Stomach (tissue), 9 donors: ENCODE data around the gene GSTA2. TPM values are rescaled to one million over a fixed set of nuclear protein-coding genes. Genes with fewer than 3 reads are reported as not detected.
"Not testable (repeated sequence)": the region's sequence is repeated elsewhere in the genome, so short reads cannot be mapped to it uniquely, and the experiment has no call there.

Experiments used
- DNase-seq, 2 donors: peaks; one replicate each; pipeline versions ENCODE4 v3.0.0 to v3.0.0-alpha.2; 2013 to 2019
- H3K27ac ChIP-seq, 5 donors: fragments of 200-600 bp in 4 of 5; sonication (generic) in 4 of 5; one replicate each; pipeline ENCODE4 v1.5.1; 2013 to 2019; ENCODE audit warnings: mild to moderate bottlenecking in 1 of 5, moderate library complexity in 1 of 5
- H3K27me3 ChIP-seq, 3 donors: fragments of 200-600 bp; sonication (generic); one replicate each; pipeline ENCODE4 v1.5.1; 2017 to 2019; ENCODE audit warnings: mixed run types in 1 of 3
- H3K36me3 ChIP-seq, 4 donors: fragments of 200-600 bp; sonication (generic); 1 replicate in 3 of 4; 2 replicates in 1 of 4; pipeline ENCODE4 v1.5.1; 2016 to 2019
- H3K4me1 ChIP-seq, 4 donors: fragments of 200-600 bp; sonication (generic); one replicate each; pipeline ENCODE4 v1.5.1; 2016 to 2019
- H3K4me3 ChIP-seq, 4 donors: fragments of 200-600 bp; sonication (generic) in 3 of 4; one replicate each; pipeline ENCODE4 v1.5.1; 2016 to 2019; ENCODE audit warnings: mild to moderate bottlenecking in 1 of 4
- H3K9me3 ChIP-seq, 4 donors: fragments of 200-600 bp; sonication (generic); one replicate each; pipeline ENCODE4 v1.5.1; 2016 to 2019
- CTCF ChIP-seq, 7 experiments: fragments of 450-650 bp in 4 of 7; fragments of 200-600 bp in 3 of 7; sonication (generic) in 3 of 7; IDR thresholded peaks; one replicate each; pipeline ENCODE4 v1.5.1; 2016 to 2019; ENCODE audit warnings: antibody characterized with exemption in 7 of 7, control low read depth in 2 of 7, mild to moderate bottlenecking in 1 of 7
- EP300 ChIP-seq: sonication (generic); formaldehyde crosslinking; IDR thresholded peaks from one replicate; pipeline ENCODE4 v1.6.1; 2017; ENCODE audit warnings: antibody characterized with exemption
- POLR2A ChIP-seq, 4 donors: fragments of 450-650 bp; IDR thresholded peaks; one replicate each; pipeline ENCODE4 v1.6.1; 2016; ENCODE audit warnings: antibody characterized with exemption in 4 of 4, control low read depth in 2 of 4, mild to moderate bottlenecking in 1 of 4, moderate library complexity in 1 of 4
- POLR2AphosphoS5 ChIP-seq, 3 donors: sonication (generic); formaldehyde crosslinking; IDR thresholded peaks; one replicate each; pipeline ENCODE4 v1.6.1; 2016; ENCODE audit warnings: antibody characterized with exemption in 3 of 3
- WGBS, 5 donors: extraction: QIAGEN DNeasy Blood & Tissue Kit in 3 of 5; methylation state at CpG; one replicate each; pipeline versions ENCODE4 v1.1.5 to v1.1.7; 2013 to 2018; 5-methylcytosine and 5-hydroxymethylcytosine counted together
- intact Hi-C: fragments of 100-400 bp; cut with DNase I; formaldehyde crosslinking; loops from one replicate; pipeline ENCODE4 v1.15.1; 2023; ENCODE audit warnings: low total_unique reads
- polyA plus RNA-seq, 3 donors: library from polyadenylated mRNA; stranded (reverse); fragments of 200-250 nt; gene quantifications; one replicate each; pipeline ENCODE4 v1.2.3, GENCODE V29; 2013
- total RNA-seq, 5 donors: library from RNA; depleted of rRNA; stranded (reverse); fragments of >200 nt; gene quantifications; one replicate each; pipeline versions ENCODE4 v1.1.0 to v1.2.3, GENCODE V29; 2014 to 2016
- donor health status: healthy with polysubstance abuse.
- donor health status: Bipolar disorder and iron deficiency.
- donor health status: healthy.

The GSTA2 gene
- total and polyA plus RNA-seq, 8 donors, result 0.89 to 9.8 (median 5.8) TPM; not detected in 2

DNA sequence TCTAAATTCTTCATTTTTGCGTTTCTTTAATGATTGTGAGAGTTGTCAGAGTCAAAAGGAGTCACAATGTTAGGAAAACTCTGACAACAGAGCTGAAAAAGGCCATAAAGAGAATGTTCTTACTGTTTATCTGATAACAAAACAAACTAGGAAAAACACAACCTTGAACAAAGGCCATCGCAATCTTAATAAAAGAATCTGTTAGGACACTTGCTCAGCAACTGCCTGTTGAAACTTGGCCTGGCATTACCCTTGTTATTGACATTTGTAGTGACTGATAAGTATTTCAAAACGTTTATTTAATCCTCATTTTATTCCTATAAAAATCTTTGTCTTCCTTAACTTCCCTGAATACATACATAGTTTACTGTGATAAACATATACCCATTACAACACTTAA lies 24.6 kb upstream of the GSTA2 start:
- H3K27me3 ChIP-seq, result no peaks in the 10 kb centered on the region
- H3K27ac ChIP-seq, result peak overlapping the region in 2 of 5 donors; percentile 17 to 38
- H3K4me1 ChIP-seq, result peaks cover 0 to 9% (median 5%) of the 10 kb centered on the region in 4 donors
- WGBS, 5 donors, result 20 to 35% (median 23%) methylated on average over 3 of the region's 3 CpGs
- H3K9me3 ChIP-seq, result peaks cover 0 to 11% (median 0%) of the 10 kb centered on the region in 4 donors
- intact Hi-C loops, result no loop called here
- H3K36me3 ChIP-seq, result peaks cover 0 to 11% (median 0%) of the 10 kb centered on the region in 4 donors
- H3K4me3 ChIP-seq, result no peak overlapping the region
- DNase-seq, result peak in 1 of 2 donors; percentile 35
- peak in 1 of 3 donors; percentile 26 for TF ChIP-seq POLR2AphosphoS5 (IDR thresholded peaks at IDR 0.05)
- TF ChIP-seq POLR2A (IDR thresholded peaks at IDR 0.05), result no peak
- no peak for TF ChIP-seq CTCF (IDR thresholded peaks at IDR 0.05)
- TF ChIP-seq EP300, result no peak

DNA sequence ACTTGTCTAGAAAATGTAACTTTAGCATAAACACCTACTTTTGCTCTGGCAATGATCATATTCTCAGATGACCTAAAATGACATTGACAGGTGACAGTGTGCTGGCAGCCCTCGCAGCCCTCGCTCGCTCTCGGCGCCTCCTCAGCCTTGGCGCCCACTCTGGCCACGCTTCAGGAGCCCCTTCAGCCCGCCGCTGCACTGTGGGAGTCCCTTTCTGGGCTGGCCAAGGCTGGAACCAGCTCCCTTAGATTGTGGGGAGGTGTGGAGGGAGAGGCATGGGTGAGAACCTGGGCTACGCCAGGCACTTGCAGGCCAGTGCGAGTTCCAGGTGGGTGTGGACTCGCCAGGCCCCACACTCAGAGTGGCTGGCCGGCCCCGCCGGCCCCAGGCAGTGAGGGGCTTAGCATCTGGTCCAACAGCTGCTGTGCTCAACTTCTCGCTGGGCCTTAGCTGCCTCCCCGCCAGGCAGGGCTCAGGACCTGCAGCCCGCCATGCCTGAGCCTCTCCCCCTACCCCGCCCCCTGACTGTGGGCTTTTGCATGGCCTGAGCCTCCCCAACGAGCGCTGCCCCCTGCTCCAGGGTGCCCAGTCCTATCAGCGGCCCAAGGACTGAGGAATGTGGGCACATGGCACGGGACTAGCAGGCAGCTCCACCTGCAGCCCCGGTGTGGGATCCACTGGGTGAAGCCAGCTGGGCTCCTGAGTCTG lies 23.1 kb upstream of the GSTA2 start:
- Histone ChIP-seq H3K4me3 (no peak overlapping the region), H3K4me1 (peaks cover 0 to 9% (median 5%) of the 10 kb centered on the region in 4 donors), H3K27ac (peak overlapping the region in 3 of 5 donors; percentile 0 to 59 (median 10)), H3K27me3 (no peaks in the 10 kb centered on the region), H3K9me3 (no peaks in the 10 kb centered on the region), H3K36me3 (no peaks in the 10 kb centered on the region)
- TF ChIP-seq CTCF (IDR thresholded peaks at IDR 0.05) (no peak), EP300 (no peak), POLR2A (IDR thresholded peaks at IDR 0.05) (no peak), POLR2AphosphoS5 (IDR thresholded peaks at IDR 0.05) (no peak)
- intact Hi-C loops, result no loop called here
- WGBS, 5 donors, result 92 to 98% (median 94%) methylated on average over 22 to 24 of the region's 24 CpGs
- no peak for DNase-seq

- intact Hi-C loops, H3K4me3 ChIP-seq, H3K9me3 ChIP-seq, H3K4me1 ChIP-seq, H3K27me3 ChIP-seq, H3K36me3 ChIP-seq: not testable (repeated sequence)
- peak in 1 of 2 donors; percentile 52 for DNase-seq
- WGBS, 5 donors, result 10 to 37% (median 20%) methylated on average over 3 of the region's 3 CpGs
- H3K27ac ChIP-seq, result peak overlapping the region in 1 of 5 donors; percentile 14
Measured at GRCh38 chr6:52782696-52783274, 19.5 kb upstream of the GSTA2 start.

DNA sequence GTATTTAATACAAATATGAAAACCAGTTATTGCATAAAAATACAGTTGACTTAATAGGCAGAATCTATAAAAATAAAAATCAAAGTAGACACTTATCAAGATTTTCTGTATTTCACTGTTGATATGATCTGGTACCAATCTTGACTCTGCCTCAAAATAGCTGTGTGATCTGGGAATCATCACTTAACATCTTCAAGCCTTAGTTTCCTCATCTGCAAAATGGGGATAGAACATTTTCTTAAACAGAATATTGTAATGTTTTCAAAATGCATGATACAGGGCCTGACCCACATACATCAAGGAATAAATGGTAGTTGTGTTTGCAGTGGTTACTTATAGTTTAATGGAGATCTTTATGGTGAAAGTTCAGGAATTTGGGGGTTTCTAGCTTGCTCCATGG lies 18.9 kb upstream of the GSTA2 start:
- DNase-seq, H3K27ac ChIP-seq, intact Hi-C loops, H3K9me3 ChIP-seq, H3K4me1 ChIP-seq, H3K36me3 ChIP-seq, H3K27me3 ChIP-seq, H3K4me3 ChIP-seq: not testable (repeated sequence)

- DNase-seq, result no peak
- Histone ChIP-seq H3K4me1 (no peaks in the 10 kb centered on the region), H3K9me3 (no peaks in the 10 kb centered on the region), H3K4me3 (no peak overlapping the region), H3K27ac (no peak overlapping the region), H3K27me3 (no peaks in the 10 kb centered on the region), H3K36me3 (no peaks in the 10 kb centered on the region)
- intact Hi-C loops, result no loop called here
- 37 to 71% (median 58%) methylated on average over 1 of the region's 1 CpG for WGBS, 5 donors
- TF ChIP-seq POLR2AphosphoS5 (IDR thresholded peaks at IDR 0.05) (no peak), EP300 (no peak)
Measured at GRCh38 chr6:52779237-52779636, 16.0 kb upstream of the GSTA2 start.

DNA sequence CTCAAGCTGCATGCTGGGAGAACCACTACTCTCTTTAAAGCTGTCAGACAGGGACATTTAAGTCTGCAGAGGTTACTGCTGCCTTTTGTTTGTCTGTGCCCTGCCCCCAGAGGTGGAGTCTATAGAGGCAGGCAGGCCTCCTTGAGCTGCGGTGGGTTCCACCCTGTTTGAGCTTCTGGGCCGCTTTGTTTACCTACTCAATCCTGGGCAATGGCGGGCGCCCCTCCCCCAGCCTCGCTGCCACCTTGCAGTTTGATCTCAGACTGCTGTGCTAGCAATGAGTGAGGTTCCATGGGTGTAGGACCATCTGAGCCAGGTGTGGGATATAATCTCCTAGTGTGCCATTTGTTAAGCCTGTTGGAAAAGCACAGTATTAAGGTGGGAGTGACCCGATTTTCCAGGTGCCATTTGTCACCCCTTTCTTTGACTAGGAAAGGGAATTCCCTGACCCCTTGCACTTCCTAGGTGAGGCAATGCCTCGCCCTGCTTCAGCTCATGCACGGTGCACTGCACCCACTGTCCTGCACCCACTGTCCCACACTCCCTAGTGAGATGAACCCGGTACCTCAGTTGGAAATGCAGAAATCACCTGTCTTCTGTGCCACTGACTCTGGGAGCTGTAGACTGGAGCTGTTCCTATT lies 13.6 kb upstream of the GSTA2 start:
- WGBS, 5 donors, result 53 to 85% (median 74%) methylated on average over 8 to 9 of the region's 9 CpGs
- H3K27ac ChIP-seq, H3K4me1 ChIP-seq, H3K27me3 ChIP-seq, H3K9me3 ChIP-seq, H3K36me3 ChIP-seq, H3K4me3 ChIP-seq, intact Hi-C loops: not testable (repeated sequence)
- DNase-seq, result peak in 1 of 2 donors; percentile 27

DNA sequence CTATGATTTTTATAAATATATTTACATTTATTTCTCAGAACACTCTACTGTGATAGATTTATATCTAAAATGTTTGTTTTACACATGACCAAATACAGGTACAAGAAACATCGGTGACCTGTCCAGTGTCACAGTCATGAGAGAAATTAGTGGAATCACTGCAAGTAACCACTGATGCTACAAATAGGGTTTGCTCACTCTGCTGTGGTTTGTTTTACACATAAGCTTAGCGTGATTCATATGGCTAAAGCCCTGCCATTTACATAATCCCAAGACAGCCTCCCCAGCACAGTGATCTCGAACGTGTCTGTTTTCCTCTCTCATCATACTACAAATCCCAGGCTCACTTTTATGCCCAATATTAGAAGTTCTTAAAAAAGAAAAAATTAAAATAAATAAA lies 6.1 kb upstream of the GSTA2 start:
- 72 to 90% (median 74%) methylated on average over 4 of the region's 4 CpGs for WGBS, 5 donors

DNA sequence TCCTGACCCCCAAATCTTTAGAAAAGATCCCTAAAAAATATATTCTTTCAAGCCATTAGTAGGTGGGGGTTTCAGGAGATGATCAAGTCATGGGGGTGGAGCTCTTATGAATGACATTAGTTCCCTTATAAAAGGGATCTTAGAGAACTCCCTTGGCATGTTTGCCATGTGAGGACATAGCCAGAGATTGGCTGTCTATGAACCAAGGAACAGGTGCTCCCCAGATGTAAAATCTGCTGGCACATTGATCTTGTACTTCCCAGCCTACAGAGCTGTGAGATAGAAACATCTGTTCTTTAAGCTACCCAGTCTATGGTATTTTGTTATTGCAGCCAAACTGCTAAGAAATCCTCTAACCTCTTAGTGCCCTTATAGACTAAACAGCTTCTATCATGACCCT lies 4.4 kb upstream of the GSTA2 start:
- H3K4me1 ChIP-seq, H3K4me3 ChIP-seq, H3K27me3 ChIP-seq, H3K36me3 ChIP-seq, intact Hi-C loops, H3K27ac ChIP-seq, H3K9me3 ChIP-seq, DNase-seq: not testable (repeated sequence)

More for the DNA sequence above, 6.1 kb upstream of the GSTA2 start:
- H3K9me3 ChIP-seq, H3K36me3 ChIP-seq, H3K27me3 ChIP-seq, H3K4me3 ChIP-seq, H3K27ac ChIP-seq, H3K4me1 ChIP-seq, intact Hi-C loops, DNase-seq: not testable (repeated sequence)

GRCh38 chr6:52761673-52762491 lies 1.4 kb downstream of the GSTA2 start:
- H3K9me3 ChIP-seq, intact Hi-C loops, H3K27me3 ChIP-seq, H3K4me1 ChIP-seq, H3K4me3 ChIP-seq, H3K36me3 ChIP-seq, H3K27ac ChIP-seq, DNase-seq: not testable (repeated sequence)
- 68 to 87% (median 71%) methylated on average over 5 to 7 of the region's 7 CpGs for WGBS, 5 donors
